A673 (cell line): ENCODE data around the gene USE1. TPM values are rescaled to one million over a fixed set of nuclear protein-coding genes. Genes with fewer than 3 reads are reported as not detected.

Experiments used
- BruUV-seq: library from RNA; stranded (reverse); fragments of 400-500 nt; replicated peaks from 2 replicates; lab custom pipeline; 2021; lab: Mats Ljungman, UMichigan
- CTCF ChIA-PET: fragments of 300-600 bp; sonication (Branson Sonifier 250); formaldehyde crosslinking; loops from one replicate; lab custom pipeline; 2022; ENCODE audit warnings: antibody characterized with exemption; lab: Charles Lee
- POLR2A ChIA-PET: fragments of 300-600 bp; sonication (Branson Sonifier 250); formaldehyde crosslinking; loops from one replicate; lab custom pipeline; 2022; ENCODE audit warnings: antibody characterized with exemption; ENCODE audit not compliant: low non-redundant PET; lab: Charles Lee
- DNase-seq: peaks from one replicate; pipeline ENCODE4 v3.0.0-alpha.2; 2015; ENCODE audit warnings: low spot score
- H3K27ac ChIP-seq: fragments of 200-600 bp; sonication (generic); 2 replicates; pipeline ENCODE4 v1.5.1; 2016; ENCODE audit warnings: mixed run types, low read depth, mild to moderate bottlenecking, mixed read lengths, antibody characterized with exemption, low read length; ENCODE audit not compliant: poor library complexity, severe bottlenecking
- H3K27me3 ChIP-seq: fragments of 200-600 bp; sonication (generic); replicated peaks from 2 replicates; pipeline ENCODE4 v1.6.1; 2017; ENCODE audit warnings: mixed run types, low read depth, mild to moderate bottlenecking, mixed read lengths, antibody characterized with exemption, low read length; ENCODE audit not compliant: insufficient read depth, poor library complexity
- H3K36me3 ChIP-seq: fragments of 200-600 bp; sonication (generic); 2 replicates; pipeline ENCODE4 v1.6.1; 2016; ENCODE audit warnings: mixed run types, mild to moderate bottlenecking, mixed read lengths, antibody characterized with exemption, low read length; ENCODE audit not compliant: insufficient read depth, poor library complexity, severe bottlenecking
- H3K4me1 ChIP-seq: fragments of 200-600 bp; sonication (generic); 2 replicates; pipeline ENCODE4 v1.6.1; 2017; ENCODE audit warnings: mixed run types, mild to moderate bottlenecking, mixed read lengths, antibody characterized with exemption, low read length; ENCODE audit not compliant: insufficient read depth, poor library complexity, severe bottlenecking
- H3K4me3 ChIP-seq: fragments of 200-600 bp; sonication (generic); 2 replicates; pipeline ENCODE4 v1.5.1; 2016; ENCODE audit warnings: low read depth, mixed run types, mild to moderate bottlenecking, mixed read lengths, low read length; ENCODE audit not compliant: poor library complexity, severe bottlenecking
- H3K9me3 ChIP-seq: fragments of 200-600 bp; sonication (generic); 2 replicates; pipeline ENCODE4 v1.6.1; 2016; ENCODE audit warnings: mixed run types, low read depth, mild to moderate bottlenecking, mixed read lengths, antibody characterized with exemption, low read length; ENCODE audit not compliant: poor library complexity, severe bottlenecking
- EZH2 ChIP-seq: fragments of 200-600 bp; sonication (generic); IDR thresholded peaks from 2 replicates; pipeline ENCODE4 v1.6.1; 2017; ENCODE audit warnings: borderline replicate concordance, low read depth, mild to moderate bottlenecking, mixed read lengths, antibody characterized with exemption, low read length; ENCODE audit not compliant: poor library complexity, severe bottlenecking
- intact Hi-C: fragments of 100-400 bp; cut with micrococcal nuclease; formaldehyde crosslinking; loops from one replicate; pipeline ENCODE4 v1.10.0; 2022; ENCODE audit not compliant: unreplicated experiment
- total RNA-seq: library from RNA; stranded (reverse); gene quantifications from 2 replicates; pipeline ENCODE4 v1.2.3, GENCODE V29; 2021
- TF ChIP-seq, protein P1 (sequence below): fragments of 300-800, 200-600 bp; sonication (generic); conservative IDR thresholded peaks from 2 replicates; pipeline ENCODE4 v1.5.1; 2017; ENCODE audit warnings: low read depth, mild to moderate bottlenecking, antibody characterized with exemption, low read length, moderate library complexity, mixed read lengths

USE1 gene
- total RNA-seq, 1 experiment from 2014 or later = 32.1 TPM

DNA sequence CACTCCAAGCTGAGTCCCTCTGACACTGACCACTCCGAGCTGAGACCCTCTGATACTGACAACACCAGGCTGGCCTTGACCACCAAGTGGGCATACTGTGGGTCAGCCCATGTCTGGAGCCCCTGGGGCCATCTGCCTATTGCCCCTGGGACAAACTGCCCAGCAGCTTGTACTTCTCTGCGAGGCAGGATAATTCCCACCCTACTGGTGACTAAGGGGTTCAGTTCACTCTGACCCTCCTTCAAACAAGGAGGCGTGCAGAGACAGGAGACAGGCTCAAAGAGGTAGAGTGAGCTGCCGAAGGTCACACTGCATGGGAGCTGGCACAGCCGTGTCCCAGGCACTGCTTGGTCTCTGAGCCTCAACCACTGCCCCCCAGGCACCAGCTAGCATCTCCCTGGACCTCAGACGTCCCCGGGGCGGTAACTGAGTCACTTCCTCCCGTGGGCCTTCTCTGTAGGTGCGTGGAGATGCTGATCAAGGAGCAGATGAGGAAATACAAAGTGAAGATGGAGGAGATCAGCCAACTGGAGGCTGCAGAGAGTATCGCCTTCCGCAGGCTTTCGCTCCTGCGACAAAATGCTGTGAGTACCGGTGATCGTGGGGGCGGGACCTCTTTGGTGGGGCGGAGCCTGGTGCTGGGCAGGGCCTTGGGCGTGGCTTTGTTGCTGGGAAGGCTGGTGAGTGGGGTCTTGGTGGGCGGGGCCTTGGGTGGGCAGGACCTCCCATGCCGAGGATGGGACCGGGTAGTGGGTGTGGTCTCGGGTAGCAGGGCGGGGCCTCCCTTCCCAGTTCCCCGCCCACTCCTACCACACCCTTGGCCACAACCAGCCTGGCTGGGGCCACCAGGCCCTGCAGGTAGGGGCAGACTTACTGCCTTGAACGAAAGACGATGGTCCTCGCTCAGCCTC lies 5.8 kb upstream of the USE1 start:
- Histone ChIP-seq H3K9me3 (no peaks in the 10 kb centered on the region), H3K4me1 (peaks cover 2% of the 10 kb centered on the region), H3K27ac (no peak overlapping the region), H3K36me3 (no peaks in the 10 kb centered on the region), H3K27me3 (no peaks in the 10 kb centered on the region), H3K4me3 (no peak overlapping the region)
- no peak for TF ChIP-seq EZH2
- TF ChIP-seq, protein P1, sequence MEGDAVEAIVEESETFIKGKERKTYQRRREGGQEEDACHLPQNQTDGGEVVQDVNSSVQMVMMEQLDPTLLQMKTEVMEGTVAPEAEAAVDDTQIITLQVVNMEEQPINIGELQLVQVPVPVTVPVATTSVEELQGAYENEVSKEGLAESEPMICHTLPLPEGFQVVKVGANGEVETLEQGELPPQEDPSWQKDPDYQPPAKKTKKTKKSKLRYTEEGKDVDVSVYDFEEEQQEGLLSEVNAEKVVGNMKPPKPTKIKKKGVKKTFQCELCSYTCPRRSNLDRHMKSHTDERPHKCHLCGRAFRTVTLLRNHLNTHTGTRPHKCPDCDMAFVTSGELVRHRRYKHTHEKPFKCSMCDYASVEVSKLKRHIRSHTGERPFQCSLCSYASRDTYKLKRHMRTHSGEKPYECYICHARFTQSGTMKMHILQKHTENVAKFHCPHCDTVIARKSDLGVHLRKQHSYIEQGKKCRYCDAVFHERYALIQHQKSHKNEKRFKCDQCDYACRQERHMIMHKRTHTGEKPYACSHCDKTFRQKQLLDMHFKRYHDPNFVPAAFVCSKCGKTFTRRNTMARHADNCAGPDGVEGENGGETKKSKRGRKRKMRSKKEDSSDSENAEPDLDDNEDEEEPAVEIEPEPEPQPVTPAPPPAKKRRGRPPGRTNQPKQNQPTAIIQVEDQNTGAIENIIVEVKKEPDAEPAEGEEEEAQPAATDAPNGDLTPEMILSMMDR = no peak
- CTCF ChIA-PET = no interaction called here
- POLR2A ChIA-PET = no interaction called here
- intact Hi-C loops = no loop called here
- BruUV-seq = no TSS peak
- DNase-seq = peak; percentile 83

DNA sequence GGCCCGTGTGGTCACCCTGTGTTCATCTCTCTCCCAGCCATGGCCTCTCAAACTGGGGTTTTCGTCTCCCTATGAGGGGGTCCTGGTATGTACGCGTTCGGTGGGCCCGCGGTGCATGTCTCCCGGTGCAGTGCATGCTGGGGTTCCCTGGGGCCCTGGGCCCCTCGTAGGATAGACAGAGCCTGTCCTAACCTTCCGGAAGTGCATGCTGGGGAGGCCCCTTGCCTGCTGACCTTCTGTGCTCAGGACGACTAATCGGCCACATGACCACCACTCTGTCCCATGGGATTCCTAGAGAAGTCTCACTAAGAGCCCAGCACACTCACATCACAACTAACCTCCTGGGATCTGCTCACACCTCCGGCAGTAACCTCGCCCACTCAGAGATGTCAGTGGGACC lies 4.9 kb upstream of the USE1 start:
- TF ChIP-seq EZH2 = no peak
- TF ChIP-seq, protein P1 = no peak
- H3K36me3 ChIP-seq = no peaks in the 10 kb centered on the region
- ChIA-PET POLR2A (no interaction called here), CTCF (no interaction called here)
- BruUV-seq = no TSS peak
- H3K27ac ChIP-seq = no peak overlapping the region
- no peak overlapping the region for H3K4me3 ChIP-seq
- DNase-seq = no peak
- peaks cover 9% of the 10 kb centered on the region for H3K4me1 ChIP-seq
- intact Hi-C loops = no loop called here
- H3K9me3 ChIP-seq = no peaks in the 10 kb centered on the region
- no peaks in the 10 kb centered on the region for H3K27me3 ChIP-seq

DNA sequence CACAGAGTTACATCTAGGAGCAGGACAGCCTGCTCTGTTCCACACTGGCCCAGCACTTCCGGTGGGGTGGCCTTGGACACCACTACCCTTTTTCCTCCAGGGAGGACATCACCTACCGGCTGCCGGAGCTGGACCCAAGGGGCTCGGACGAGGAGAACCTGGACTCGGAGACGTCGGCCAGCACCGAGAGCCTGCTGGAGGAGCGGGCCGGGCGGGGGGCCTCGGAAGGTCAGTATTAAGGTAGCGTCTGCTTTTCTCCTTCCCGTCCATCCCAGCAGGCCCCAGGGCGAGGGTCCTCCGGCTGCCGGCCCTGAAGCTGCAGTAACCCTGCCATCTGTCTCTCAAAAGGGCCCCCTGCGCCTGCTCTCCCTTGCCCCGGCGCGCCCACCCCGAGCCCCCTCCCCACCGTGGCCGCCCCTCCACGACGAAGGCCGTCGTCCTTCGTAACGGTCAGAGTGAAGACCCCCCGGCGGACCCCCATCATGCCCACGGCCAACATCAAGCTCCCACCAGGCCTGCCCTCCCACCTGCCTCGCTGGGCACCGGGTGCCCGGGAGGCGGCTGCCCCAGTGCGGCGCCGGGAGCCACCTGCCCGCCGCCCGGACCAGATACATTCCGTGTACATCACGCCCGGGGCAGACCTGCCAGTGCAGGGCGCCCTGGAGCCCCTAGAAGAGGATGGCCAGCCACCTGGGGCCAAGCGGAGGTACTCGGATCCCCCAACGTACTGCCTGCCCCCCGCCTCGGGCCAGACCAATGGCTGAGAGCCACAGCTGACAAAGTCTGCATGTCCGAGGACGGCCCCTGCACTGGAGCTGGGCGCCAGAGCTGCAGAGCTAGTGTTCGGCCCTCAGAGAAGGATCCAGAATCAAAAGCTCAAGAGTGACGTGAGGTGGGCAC lies 3.4 kb upstream of the USE1 start:
- intact Hi-C loops = no loop called here
- no TSS peak for BruUV-seq

More for the DNA sequence above, 3.4 kb upstream of the USE1 start:
- TF ChIP-seq EZH2 = no peak
- TF ChIP-seq, protein P1 = no peak
- Histone ChIP-seq H3K4me3 (no peak overlapping the region), H3K27ac (no peak overlapping the region), H3K36me3 (no peaks in the 10 kb centered on the region), H3K9me3 (no peaks in the 10 kb centered on the region), H3K27me3 (no peaks in the 10 kb centered on the region), H3K4me1 (peaks cover 13% of the 10 kb centered on the region)
- ChIA-PET POLR2A (interaction anchor here (0.8 kb wide), 1 partner anchor 620 kb away, joined by 5 read pairs; no protein-coding TSS in a partner anchor), CTCF (no interaction called here)
- DNase-seq = no peak
